Left lung (tissue), 10 donors: Measurements from ENCODE around the gene DLG1. TPM values are rescaled to one million over a fixed set of nuclear protein-coding genes. Genes with fewer than 3 reads are reported as not detected.

Experiments used
- ATAC-seq: fragments of 200-7000 bp; cut with Tn5 transposase; one replicate; pipeline ENCODE4 v1.9.1; 2020; ENCODE audit warnings: moderate library complexity
- DNase-seq, 4 donors: peaks; one replicate each; pipeline ENCODE4 v3.0.0-alpha.2; 2013 to 2020
- H3K27ac ChIP-seq, 2 donors: fragments of 200-600 bp; sonication (generic) in 1 of 2; one replicate each; pipeline versions ENCODE4 v1.5.0 to v1.8.0; 2020 to 2021
- H3K27me3 ChIP-seq, 2 donors: fragments of 200-600 bp; sonication (generic) in 1 of 2; one replicate each; pipeline versions ENCODE4 v1.5.0 to v1.8.0; 2020 to 2021
- H3K36me3 ChIP-seq, 2 donors: fragments of 200-600 bp; sonication (generic) in 1 of 2; one replicate each; pipeline versions ENCODE4 v1.5.0 to v1.8.0; 2020 to 2021
- H3K4me1 ChIP-seq, 2 donors: fragments of 200-600 bp; one replicate each; pipeline ENCODE4 v1.8.0; 2021
- H3K4me3 ChIP-seq, 2 donors: fragments of 200-600 bp; sonication (generic) in 1 of 2; one replicate each; pipeline versions ENCODE4 v1.5.0 to v1.8.0; 2020 to 2021; ENCODE audit warnings: mild to moderate bottlenecking in 1 of 2
- H3K9me3 ChIP-seq, 2 donors: fragments of 200-600 bp; sonication (generic) in 1 of 2; one replicate each; pipeline versions ENCODE4 v1.5.0 to v1.8.0; 2020 to 2021
- CTCF ChIP-seq, 2 donors: fragments of 200-600 bp; sonication (generic) in 1 of 2; IDR thresholded peaks; one replicate each; pipeline versions ENCODE4 v1.5.0 to v1.8.0; 2021; ENCODE audit warnings: antibody characterized with exemption in 2 of 2
- intact Hi-C, 2 donors: fragments of 100-400 bp; cut with DNase I; formaldehyde crosslinking; loops; one replicate each; pipeline versions ENCODE4 v1.11.2 to v1.14.2; 2022
- polyA plus RNA-seq, 6 donors: library from polyadenylated mRNA; unstranded; fragments of 120-200 nt; gene quantifications; one replicate each; pipeline ENCODE4 v1.2.1, GENCODE V29; 2013; ENCODE audit not compliant: insufficient read length in 6 of 6
- total RNA-seq, 2 donors: library from RNA; stranded (reverse); fragmentation: NEBNext Ultra II Directional; extraction: Animal tissue kit (Norgen Biotek cat#: 25700); gene quantifications; one replicate each; pipeline ENCODE4 v1.2.1, GENCODE V29; 2021
- donor health status: DM: no; HTN: yes; CAD: no.
- donor health status: DM: no; HTN: no; CAD: no.

DLG1 gene
- total and polyA plus RNA-seq, 8 donors = 71.0 to 89.9 (median 83.2) TPM

GRCh38 chr3:197322149-197322548 is 23.7 kb upstream of the DLG1 start:
- intact Hi-C loops = no loop called here
- Histone ChIP-seq H3K36me3 (no peaks in the 10 kb centered on the region), H3K4me3 (no peak overlapping the region), H3K4me1 (no peaks in the 10 kb centered on the region), H3K27ac (no peak overlapping the region), H3K27me3 (peaks cover 0 to 6% of the 10 kb centered on the region in 2 donors), H3K9me3 (peaks cover 0 to 3% of the 10 kb centered on the region in 2 donors)
- TF ChIP-seq CTCF (IDR thresholded peaks at IDR 0.05) = no peak
- ATAC-seq (no peak), DNase-seq (no peak)

- Histone ChIP-seq H3K27me3 (peaks cover 0 to 6% of the 10 kb centered on the region in 2 donors), H3K4me1 (no peaks in the 10 kb centered on the region), H3K27ac (no peak overlapping the region), H3K4me3 (no peak overlapping the region), H3K36me3 (no peaks in the 10 kb centered on the region), H3K9me3 (peaks cover 0 to 3% of the 10 kb centered on the region in 2 donors)
- TF ChIP-seq CTCF (IDR thresholded peaks at IDR 0.05) = no peak
- no peak for DNase-seq
- intact Hi-C loops = no loop called here
- ATAC-seq = no peak
Measured at GRCh38 chr3:197320582-197320981, 22.2 kb upstream of the DLG1 start.

- H3K4me1 ChIP-seq = no peaks in the 10 kb centered on the region
- H3K9me3 ChIP-seq = peaks cover 0 to 3% of the 10 kb centered on the region in 2 donors
- intact Hi-C loops = no loop called here
- H3K27me3 ChIP-seq = peaks cover 0 to 6% of the 10 kb centered on the region in 2 donors
- H3K4me3 ChIP-seq = no peak overlapping the region
- ATAC-seq (peak; percentile 75), DNase-seq (no peak)
- TF ChIP-seq CTCF (IDR thresholded peaks at IDR 0.05) = no peak
- no peaks in the 10 kb centered on the region for H3K36me3 ChIP-seq
- H3K27ac ChIP-seq = peak overlapping the region in 1 of 2 donors; percentile 22
Measured at GRCh38 chr3:197317250-197317963, 19.0 kb upstream of the DLG1 start.

GRCh38 chr3:197312431-197312830 is 14.0 kb upstream of the DLG1 start:
- no peak overlapping the region for H3K4me3 ChIP-seq
- peaks cover 5 to 6% of the 10 kb centered on the region in 2 donors for H3K4me1 ChIP-seq
- intact Hi-C loops = no loop called here
- no peaks in the 10 kb centered on the region for H3K36me3 ChIP-seq
- ATAC-seq (no peak), DNase-seq (no peak)
- no peak for TF ChIP-seq CTCF (IDR thresholded peaks at IDR 0.05)
- H3K27ac ChIP-seq = no peak overlapping the region
- H3K9me3 ChIP-seq = no peaks in the 10 kb centered on the region
- H3K27me3 ChIP-seq = no peaks in the 10 kb centered on the region

DNA sequence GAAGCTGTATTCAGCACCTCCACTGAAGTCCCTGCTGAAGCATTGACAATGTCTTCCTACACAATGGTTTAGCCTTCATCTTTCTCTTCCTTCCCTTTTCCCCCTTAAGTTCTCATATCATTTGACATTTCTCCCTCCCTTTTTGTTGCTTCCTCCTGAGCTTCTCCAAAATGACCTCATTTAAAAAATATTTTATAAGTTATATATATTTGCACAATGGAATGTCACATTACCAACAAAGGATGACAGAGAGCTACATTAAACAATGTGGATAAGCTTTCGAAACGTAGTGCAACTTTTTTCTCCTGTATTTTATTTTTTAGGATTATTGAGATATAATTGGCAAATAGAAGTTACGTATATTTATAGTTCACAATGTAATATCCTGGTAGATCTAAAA is 13.2 kb upstream of the DLG1 start:
- H3K4me3 ChIP-seq = no peak overlapping the region
- no peaks in the 10 kb centered on the region for H3K36me3 ChIP-seq
- TF ChIP-seq CTCF (IDR thresholded peaks at IDR 0.05) = no peak
- no peaks in the 10 kb centered on the region for H3K9me3 ChIP-seq
- H3K27ac ChIP-seq = no peak overlapping the region
- intact Hi-C loops = no loop called here
- ATAC-seq (no peak), DNase-seq (no peak)
- peaks cover 5 to 6% of the 10 kb centered on the region in 2 donors for H3K4me1 ChIP-seq
- no peaks in the 10 kb centered on the region for H3K27me3 ChIP-seq
